GM19238 (cell line): ENCODE results near the gene ATP6AP2.

Experiments used
- DNase-seq: peaks from one replicate; pipeline ENCODE4 v3.0.0; 2011; ENCODE audit warnings: low spot score; ENCODE audit not compliant: insufficient read length

The ATP6AP2 gene

DNA sequence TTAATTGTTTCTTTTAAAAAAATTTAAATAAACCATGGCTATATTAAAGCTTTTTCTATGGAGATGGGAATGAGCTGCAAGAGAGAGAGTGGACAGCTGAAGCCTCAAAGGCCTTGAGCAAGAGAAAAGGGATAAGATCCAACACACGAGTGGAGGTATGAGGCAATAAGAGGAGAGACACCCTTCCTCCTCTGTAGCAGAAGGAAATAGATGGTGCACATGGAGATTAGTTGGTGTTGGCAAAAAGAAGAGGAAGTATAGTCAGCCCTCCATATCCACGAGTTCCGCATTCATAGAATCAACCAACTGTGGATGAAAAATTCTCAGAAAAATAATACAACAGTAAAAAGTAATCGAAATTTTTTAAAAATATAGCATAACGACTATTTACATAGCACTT, 63.4 kb downstream of the ATP6AP2 start:
- no peak for DNase-seq

DNA sequence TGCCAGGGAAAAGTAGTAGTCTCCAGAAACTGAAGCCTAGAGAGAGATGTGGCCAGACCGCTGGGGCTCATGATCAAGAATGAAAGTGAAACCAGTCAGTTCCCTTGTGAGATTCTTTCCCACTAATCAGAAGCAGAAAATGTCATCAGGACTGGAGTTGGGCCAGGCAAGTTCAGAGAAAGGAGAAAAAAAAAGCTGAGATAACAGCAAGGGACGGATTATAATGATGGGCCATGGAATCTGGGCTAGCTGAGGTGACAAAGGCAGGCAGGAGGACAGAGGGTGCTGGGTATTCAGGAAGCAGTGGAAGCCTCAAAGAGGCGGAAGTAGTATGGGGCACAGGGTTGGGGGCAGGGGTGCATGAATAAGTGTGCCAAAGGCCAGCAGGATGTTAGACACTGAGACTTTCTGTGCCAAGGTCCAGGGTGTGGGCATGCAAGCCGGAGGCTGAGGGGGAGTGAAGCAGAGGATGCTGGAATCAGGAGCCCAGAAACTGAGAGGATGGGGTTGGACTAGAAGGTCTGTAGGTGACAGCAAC, 64.1 kb downstream of the ATP6AP2 start:
- peak; percentile 43 for DNase-seq

- peak; percentile 35 for DNase-seq
These were observed 65.9 kb downstream of the ATP6AP2 start for GRCh38 chrX:40646489-40647306.

DNA sequence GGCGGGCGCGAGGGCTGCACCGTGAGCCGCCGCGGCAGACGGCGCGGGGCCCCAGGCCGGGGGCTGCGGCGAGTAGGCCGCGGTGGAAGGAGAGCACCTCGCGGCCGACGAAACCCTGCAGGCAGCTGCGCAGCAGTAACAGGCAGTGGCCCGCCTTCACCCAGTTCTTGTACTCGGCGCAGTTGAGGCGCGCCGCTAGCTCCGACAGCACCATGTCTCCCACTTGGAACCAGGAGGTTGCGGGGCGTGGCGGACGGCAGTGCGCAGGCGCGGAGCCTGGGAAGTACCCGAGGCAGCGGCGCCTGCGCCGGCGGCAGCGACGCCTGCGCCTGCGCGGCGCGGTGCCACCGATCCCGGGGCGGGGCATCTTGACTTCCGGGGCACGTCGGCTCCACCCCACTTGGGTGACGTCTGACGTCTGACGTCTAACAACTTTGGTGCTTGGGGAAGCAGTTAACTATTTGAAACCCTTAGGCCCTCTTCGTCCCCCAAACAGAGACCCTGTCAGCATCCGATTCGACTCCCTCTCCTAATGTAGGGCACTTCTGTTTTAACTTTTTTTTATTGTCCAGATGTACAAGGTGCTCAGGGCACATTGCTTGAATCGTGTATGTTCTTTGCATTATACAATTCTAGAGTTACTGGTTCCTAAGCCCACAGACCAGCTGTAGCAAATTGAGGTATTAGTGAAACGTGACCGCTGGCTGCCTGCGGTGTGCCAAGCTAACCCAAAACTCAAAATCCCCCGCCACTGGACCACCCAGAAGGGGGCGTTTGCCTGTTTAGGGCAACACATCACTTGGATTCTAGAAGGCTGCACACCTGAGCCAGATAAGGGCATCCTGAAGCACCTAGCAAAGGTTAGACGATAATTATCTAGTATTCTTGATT, 66.8 kb downstream of the ATP6AP2 start, which contains the start of gene CXorf38:
Gene CXorf38, minus strand, starts transcription at position 255 of the 891 bp plus-strand sequence. Its CDS starts 41 bp downstream, at position 214.
- peak; percentile 81 for DNase-seq

DNA sequence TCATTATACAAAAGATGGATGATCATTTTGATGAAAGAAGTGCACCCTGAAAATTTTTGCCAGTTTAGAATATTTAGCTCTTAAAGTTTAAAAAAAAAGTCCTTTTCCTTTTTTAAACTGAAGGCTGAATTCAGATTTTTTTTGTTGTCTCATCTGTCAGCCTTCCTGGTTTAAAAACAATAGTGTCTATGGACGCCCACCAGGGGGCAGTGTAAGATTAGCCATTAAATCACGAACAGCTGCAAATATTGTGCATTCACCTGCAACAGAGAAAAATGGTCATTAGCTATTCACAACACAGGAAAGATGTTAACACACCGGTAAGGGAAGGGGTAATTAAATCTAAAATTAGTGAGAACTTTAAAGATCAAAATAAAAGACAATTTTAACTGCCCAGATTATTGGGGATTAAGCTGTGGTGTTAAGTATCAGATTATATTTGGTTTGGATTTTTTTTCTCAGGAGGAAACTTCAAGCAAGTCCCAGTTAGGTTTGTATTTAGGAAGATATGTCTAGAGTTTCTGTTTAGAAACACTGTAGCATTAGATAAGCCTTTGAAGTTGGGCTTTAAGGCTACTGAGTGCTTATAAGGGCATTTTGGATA, 71.0 kb downstream of the ATP6AP2 start:
- DNase-seq, result no peak

GRCh38 chrX:40652664-40653063, 71.9 kb downstream of the ATP6AP2 start:
- no peak for DNase-seq

GRCh38 chrX:40653535-40653934, 72.8 kb downstream of the ATP6AP2 start:
- DNase-seq, result no peak
